Hematopoietic multipotent progenitor cell (in vitro differentiated cells): ENCODE data around the gene DCLK1. TPM values are rescaled to one million over a fixed set of nuclear protein-coding genes. Genes with fewer than 3 reads are reported as not detected.
A peak's percentile ranks its signal among the peaks of the same experiment; 100 is the strongest.

Experiments
- DNase-seq, 3 donors: peaks; one replicate each; pipeline ENCODE4 v3.0.0-alpha.2; 2011 to 2015; ENCODE audit warnings: low read depth in 2 of 3, low spot score in 2 of 3
- total RNA-seq: library from RNA; depleted of rRNA; stranded (reverse); fragments of >200 nt; gene quantifications from one replicate; pipeline ENCODE4 v1.2.3, GENCODE V29; 2012

The DCLK1 gene
- total RNA-seq, result under 0.01 TPM

- DNase-seq, result peak in 1 of 3 donors; percentile 15
These were observed at the start of gene DCLK1 for GRCh38 chr13:36131222-36131930. Gene DCLK1, minus strand, starts transcription at chr13:36131382.

GRCh38 chr13:36175621-36176020 is 44.4 kb upstream of the DCLK1 start:
- DNase-seq, result no peak

GRCh38 chr13:36174923-36175322 is 43.7 kb upstream of the DCLK1 start:
- no peak for DNase-seq

GRCh38 chr13:36173571-36174322 is 42.6 kb upstream of the DCLK1 start:
- DNase-seq, result no peak

- DNase-seq, result no peak
These were observed 34.9 kb upstream of the DCLK1 start for GRCh38 chr13:36166046-36166445.

GRCh38 chr13:36163809-36164308 is 32.7 kb upstream of the DCLK1 start:
- DNase-seq, result no peak

- no peak for DNase-seq
These were observed 32.1 kb upstream of the DCLK1 start for GRCh38 chr13:36163286-36163685.

- no peak for DNase-seq
These were observed 29.1 kb upstream of the DCLK1 start for GRCh38 chr13:36160297-36160696.

- no peak for DNase-seq
These were observed 27.4 kb upstream of the DCLK1 start for GRCh38 chr13:36158611-36159010.

GRCh38 chr13:36157480-36157879 is 26.3 kb upstream of the DCLK1 start:
- DNase-seq, result no peak

- DNase-seq, result no peak
These were observed 23.5 kb upstream of the DCLK1 start for GRCh38 chr13:36154567-36155291.

- no peak for DNase-seq
These were observed 20.4 kb upstream of the DCLK1 start for GRCh38 chr13:36151591-36151990.

- no peak for DNase-seq
These were observed 17.3 kb upstream of the DCLK1 start for GRCh38 chr13:36148446-36148845.

- DNase-seq, result no peak
These were observed 16.1 kb upstream of the DCLK1 start for GRCh38 chr13:36147330-36147729.

- no peak for DNase-seq
These were observed 15.5 kb upstream of the DCLK1 start for GRCh38 chr13:36146511-36147269.

GRCh38 chr13:36143738-36144137 is 12.6 kb upstream of the DCLK1 start:
- no peak for DNase-seq

GRCh38 chr13:36142735-36143134 is 11.6 kb upstream of the DCLK1 start:
- no peak for DNase-seq

GRCh38 chr13:36135876-36136275 is 4.7 kb upstream of the DCLK1 start:
- DNase-seq, result no peak

GRCh38 chr13:36134632-36135031 is 3.5 kb upstream of the DCLK1 start:
- DNase-seq, result no peak

GRCh38 chr13:36133950-36134626 is 2.9 kb upstream of the DCLK1 start:
- DNase-seq, result no peak
